ENCODE measurements around the gene RIC8B.

- no peak for TF ChIP-seq CTBP1 (IDR thresholded peaks at IDR 0.05; ENCODE audit: borderline replicate concordance)
- no peak for TF ChIP-seq NFRKB (IDR thresholded peaks at IDR 0.05)
- TF ChIP-seq SP1 (IDR thresholded peaks at IDR 0.05): no peak
- TF ChIP-seq FOXM1 (IDR thresholded peaks at IDR 0.05; ENCODE audit: borderline replicate concordance): no peak
- TF ChIP-seq FOXA1 (IDR thresholded peaks at IDR 0.05): no peak
Measured at GRCh38 chr12:106866426-106867080, 92.1 kb downstream of the RIC8B start.

Measured in HEK293T (cell line).